Stimulated activated CD8-positive, alpha-beta memory T cell treated with anti-CD3 and anti-CD28 coated beads, Interleukin-4, amount 100 ng/mL, for 24 hours (primary cell): Measurements from ENCODE around the gene PRKCE.

Experiments
- DNase-seq: peaks from one replicate; pipeline ENCODE4 v3.0.0-alpha.2; 2020; ENCODE audit warnings: low read depth

PRKCE gene

GRCh38 chr2:45631955-45632354 is 19.5 kb upstream of the PRKCE start:
- no peak for DNase-seq

- DNase-seq = no peak
Measured at GRCh38 chr2:45634223-45634622, 17.3 kb upstream of the PRKCE start.

- no peak for DNase-seq
Measured at GRCh38 chr2:45636008-45636407, 15.5 kb upstream of the PRKCE start.

- no peak for DNase-seq
Measured at GRCh38 chr2:45637440-45637839, 14.0 kb upstream of the PRKCE start.

GRCh38 chr2:45640576-45640975 is 10.9 kb upstream of the PRKCE start:
- no peak for DNase-seq

GRCh38 chr2:45643095-45643494 is 8.4 kb upstream of the PRKCE start:
- DNase-seq = no peak

GRCh38 chr2:45643543-45644542 is 7.6 kb upstream of the PRKCE start:
- DNase-seq = peak; percentile 62

GRCh38 chr2:45646289-45646688 is 5.2 kb upstream of the PRKCE start:
- DNase-seq = no peak

GRCh38 chr2:45647356-45647755 is 4.1 kb upstream of the PRKCE start:
- no peak for DNase-seq

GRCh38 chr2:45647986-45648520 is 3.4 kb upstream of the PRKCE start:
- no peak for DNase-seq

- DNase-seq = no peak
Measured at GRCh38 chr2:45648636-45649035, 2.8 kb upstream of the PRKCE start.

- no peak for DNase-seq
Measured at GRCh38 chr2:45649462-45649857, 2.0 kb upstream of the PRKCE start.

- DNase-seq = peak; percentile 35
Measured at GRCh38 chr2:45649858-45650811, 1.3 kb upstream of the PRKCE start.

- DNase-seq = peak; percentile 83
Measured at GRCh38 chr2:45650851-45651414, 542 bp upstream of the PRKCE start.

GRCh38 chr2:45652090-45653031 is 886 bp downstream of the PRKCE start:
- no peak for DNase-seq

- DNase-seq = no peak
Measured at GRCh38 chr2:45653122-45653913, 1.8 kb downstream of the PRKCE start.

GRCh38 chr2:45654250-45654649 is 2.8 kb downstream of the PRKCE start:
- no peak for DNase-seq

- DNase-seq = no peak
Measured at GRCh38 chr2:45661828-45662227, 10.4 kb downstream of the PRKCE start.

GRCh38 chr2:45664635-45665261 is 13.3 kb downstream of the PRKCE start:
- no peak for DNase-seq

GRCh38 chr2:45668509-45668908 is 17.0 kb downstream of the PRKCE start:
- no peak for DNase-seq
